Astrocyte (in vitro differentiated cells and primary cell): ENCODE measurements around the gene GET4. TPM values are rescaled to one million over a fixed set of nuclear protein-coding genes. Genes with fewer than 3 reads are reported as not detected.

Source experiments
- DNase-seq: peaks from one replicate; pipeline ENCODE4 v3.0.0-alpha.2; 2010; ENCODE audit warnings: low read depth
- FAIRE-seq: peaks from 2 replicates; lab custom pipeline; 2011; peaks lifted over from hg19 to GRCh38; lab: Jason Lieb, UNC
- H2AFZ ChIP-seq: 2 replicates; pipeline ENCODE4 v1.6.0; 2012; ENCODE audit warnings: low read depth, low read length, inconsistent platforms
- H3K27ac ChIP-seq: 2 replicates; pipeline ENCODE4 v1.5.1; 2011; ENCODE audit warnings: low read depth, low read length, inconsistent platforms
- H3K27me3 ChIP-seq: 2 replicates; pipeline ENCODE4 v1.6.0; 2011; ENCODE audit warnings: low read length, inconsistent platforms; ENCODE audit not compliant: insufficient read depth
- H3K36me3 ChIP-seq: 2 replicates; pipeline ENCODE4 v1.5.1; 2011; ENCODE audit warnings: low read length, inconsistent platforms; ENCODE audit not compliant: insufficient read depth
- H3K4me1 ChIP-seq: 2 replicates; pipeline ENCODE4 v1.5.1; 2011; ENCODE audit warnings: low read length, inconsistent platforms; ENCODE audit not compliant: insufficient read depth
- H3K4me2 ChIP-seq: 2 replicates; pipeline ENCODE4 v1.6.0; 2012; ENCODE audit warnings: low read length, inconsistent platforms
- H3K4me3 ChIP-seq: 2 replicates; pipeline ENCODE4 v1.5.1; 2011; ENCODE audit warnings: low read depth, mild to moderate bottlenecking, low read length, inconsistent platforms; ENCODE audit not compliant: insufficient read depth
- H3K79me2 ChIP-seq: 2 replicates; pipeline ENCODE4 v1.6.0; 2012; ENCODE audit warnings: mild to moderate bottlenecking, low read length, inconsistent platforms; ENCODE audit not compliant: insufficient read depth
- H3K9ac ChIP-seq: 2 replicates; pipeline ENCODE4 v1.6.0; 2012; ENCODE audit warnings: mild to moderate bottlenecking, low read length, inconsistent platforms
- H3K9me3 ChIP-seq: 2 replicates; pipeline ENCODE4 v1.5.1; 2012; ENCODE audit warnings: low read depth, mild to moderate bottlenecking, low read length, inconsistent platforms; ENCODE audit not compliant: insufficient read depth
- H4K20me1 ChIP-seq: 2 replicates; pipeline ENCODE4 v1.6.0; 2012; ENCODE audit warnings: low read length, inconsistent platforms; ENCODE audit not compliant: insufficient read depth
- H3K27ac Mint-ChIP-seq: one replicate; pipeline ENCODE4 v1.8.0; 2021; ENCODE audit warnings: mild to moderate bottlenecking, mixed read lengths; ENCODE audit not compliant: unreplicated experiment
- H3K27me3 Mint-ChIP-seq: one replicate; pipeline ENCODE4 v1.8.0; 2021; ENCODE audit warnings: low read depth, mixed read lengths; ENCODE audit not compliant: unreplicated experiment
- H3K36me3 Mint-ChIP-seq: one replicate; pipeline ENCODE4 v1.8.0; 2021; ENCODE audit warnings: low read depth, mixed read lengths; ENCODE audit not compliant: unreplicated experiment
- H3K4me1 Mint-ChIP-seq: one replicate; pipeline ENCODE4 v1.8.0; 2021; ENCODE audit warnings: low read depth, mixed read lengths; ENCODE audit not compliant: unreplicated experiment
- H3K4me3 Mint-ChIP-seq: one replicate; pipeline ENCODE4 v1.8.0; 2021; ENCODE audit warnings: mild to moderate bottlenecking, moderate library complexity, mixed read lengths; ENCODE audit not compliant: unreplicated experiment
- H3K9me3 Mint-ChIP-seq: one replicate; pipeline ENCODE4 v1.8.0; 2021; ENCODE audit warnings: mild to moderate bottlenecking, mixed read lengths; ENCODE audit not compliant: unreplicated experiment
- EZH2 ChIP-seq: IDR thresholded peaks from 2 replicates; pipeline ENCODE4 v1.6.1; 2012; ENCODE audit warnings: mild to moderate bottlenecking, low read length, inconsistent platforms; ENCODE audit not compliant: insufficient read depth
- total RNA-seq: library from RNA; stranded (reverse); gene quantifications from 2 replicates; pipeline ENCODE4 v1.2.1, GENCODE V29; 2021
- TF ChIP-seq, protein P1 (sequence below): IDR thresholded peaks from 2 replicates; pipeline ENCODE4 v1.5.1; 2011; ENCODE audit warnings: low read depth, mild to moderate bottlenecking, inconsistent platforms, low read length, moderate library complexity; ENCODE audit not compliant: insufficient read depth

GET4 gene
- total RNA-seq, 1 donor from 2014 or later = 43.0 TPM

DNA sequence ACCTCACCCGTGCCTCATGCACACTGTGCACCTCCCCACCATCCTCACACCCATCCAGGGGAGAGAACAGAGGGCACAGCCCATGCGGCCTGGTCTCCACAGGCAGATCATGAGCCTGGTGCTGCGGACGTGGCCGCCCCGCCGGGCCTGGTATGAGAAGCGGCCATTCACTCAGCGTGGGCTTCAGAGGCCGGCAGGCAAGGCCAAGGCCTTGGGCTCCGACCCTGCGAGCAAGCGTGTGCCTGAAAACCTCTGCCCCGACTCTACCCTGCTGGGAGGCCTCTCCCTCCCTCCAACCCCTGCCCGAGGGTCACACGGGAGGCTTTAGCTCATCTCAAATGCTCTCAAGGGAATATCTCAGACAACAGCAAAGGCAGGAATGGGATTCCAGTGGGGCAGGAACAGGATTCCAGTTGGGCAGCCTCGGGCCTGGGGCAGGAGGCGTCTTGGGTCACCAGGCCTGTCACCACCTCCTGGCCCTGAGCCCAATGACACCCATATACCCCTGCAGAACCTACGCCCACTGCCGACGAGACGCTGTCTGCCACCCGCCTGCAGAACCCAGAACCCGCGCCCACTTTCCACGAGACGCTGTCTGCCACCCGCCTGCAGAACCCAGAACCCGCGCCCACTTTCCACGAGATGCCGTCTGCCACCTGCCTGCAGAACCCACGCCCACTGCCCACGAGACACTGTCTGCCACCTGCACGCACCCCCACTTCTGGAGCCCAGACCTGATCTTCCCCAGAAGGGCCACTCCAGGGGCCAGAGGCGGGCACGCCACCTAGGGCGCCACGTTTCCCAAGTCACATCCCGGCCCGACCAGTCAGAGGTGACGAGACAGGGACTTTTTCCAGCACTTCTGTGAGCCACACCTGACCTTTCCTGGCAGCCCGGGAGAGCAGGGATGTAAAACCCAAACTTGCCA, 39.2 kb downstream of the GET4 start:
- no peaks in the 10 kb centered on the region for H3K36me3 Mint-ChIP-seq
- Histone ChIP-seq H4K20me1 (no peaks in the 10 kb centered on the region), H3K4me3 (no peak overlapping the region), H3K27me3 (peaks cover 4% of the 10 kb centered on the region), H3K9ac (no peak overlapping the region), H2AFZ (no peak overlapping the region), H3K4me1 (peaks cover 3% of the 10 kb centered on the region), H3K9me3 (no peaks in the 10 kb centered on the region), H3K36me3 (no peaks in the 10 kb centered on the region), H3K79me2 (no peaks in the 10 kb centered on the region), H3K27ac (no peak overlapping the region), H3K4me2 (no peak overlapping the region)
- H3K27me3 Mint-ChIP-seq = peaks cover 18% of the 10 kb centered on the region
- no peak for TF ChIP-seq EZH2
- TF ChIP-seq, protein P1, sequence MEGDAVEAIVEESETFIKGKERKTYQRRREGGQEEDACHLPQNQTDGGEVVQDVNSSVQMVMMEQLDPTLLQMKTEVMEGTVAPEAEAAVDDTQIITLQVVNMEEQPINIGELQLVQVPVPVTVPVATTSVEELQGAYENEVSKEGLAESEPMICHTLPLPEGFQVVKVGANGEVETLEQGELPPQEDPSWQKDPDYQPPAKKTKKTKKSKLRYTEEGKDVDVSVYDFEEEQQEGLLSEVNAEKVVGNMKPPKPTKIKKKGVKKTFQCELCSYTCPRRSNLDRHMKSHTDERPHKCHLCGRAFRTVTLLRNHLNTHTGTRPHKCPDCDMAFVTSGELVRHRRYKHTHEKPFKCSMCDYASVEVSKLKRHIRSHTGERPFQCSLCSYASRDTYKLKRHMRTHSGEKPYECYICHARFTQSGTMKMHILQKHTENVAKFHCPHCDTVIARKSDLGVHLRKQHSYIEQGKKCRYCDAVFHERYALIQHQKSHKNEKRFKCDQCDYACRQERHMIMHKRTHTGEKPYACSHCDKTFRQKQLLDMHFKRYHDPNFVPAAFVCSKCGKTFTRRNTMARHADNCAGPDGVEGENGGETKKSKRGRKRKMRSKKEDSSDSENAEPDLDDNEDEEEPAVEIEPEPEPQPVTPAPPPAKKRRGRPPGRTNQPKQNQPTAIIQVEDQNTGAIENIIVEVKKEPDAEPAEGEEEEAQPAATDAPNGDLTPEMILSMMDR = no peak
- FAIRE-seq (no peak), DNase-seq (no peak)
- H3K9me3 Mint-ChIP-seq = peaks cover 1% of the 10 kb centered on the region
- no peak overlapping the region for H3K4me3 Mint-ChIP-seq
- no peak overlapping the region for H3K27ac Mint-ChIP-seq
- peaks cover 7% of the 10 kb centered on the region for H3K4me1 Mint-ChIP-seq

DNA sequence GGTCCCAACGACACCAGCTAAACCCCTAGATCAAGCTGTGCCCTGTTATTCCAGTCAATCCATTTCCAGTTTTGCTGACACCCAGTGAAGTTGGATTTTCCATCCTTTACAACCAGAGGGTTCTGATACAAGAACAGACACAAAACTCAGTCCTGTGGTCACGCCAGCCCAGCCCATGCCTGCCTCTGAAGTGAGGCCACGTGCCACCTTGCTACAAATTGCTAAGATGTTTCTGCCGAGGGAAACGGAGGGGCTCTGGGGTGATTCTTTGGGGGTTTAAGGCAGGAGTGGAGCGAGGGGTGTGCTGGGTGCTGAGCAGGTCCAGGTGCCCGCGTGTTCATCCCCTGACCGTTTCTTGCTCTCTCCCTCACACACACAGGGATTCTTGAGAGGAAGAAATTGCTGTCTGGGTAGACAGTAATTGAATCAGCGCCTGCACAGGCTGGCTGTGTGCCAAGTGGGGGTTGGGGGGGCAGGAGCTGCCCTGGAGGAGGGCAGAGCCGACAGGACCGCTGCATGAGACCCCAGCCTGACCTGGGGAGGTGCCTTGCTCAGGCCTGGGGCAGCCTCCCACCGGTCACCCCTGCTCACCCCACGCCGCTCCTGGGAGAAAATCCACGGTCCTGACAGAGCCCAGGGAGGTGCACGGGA, 40.1 kb downstream of the GET4 start:
- Histone ChIP-seq H3K9me3 (no peaks in the 10 kb centered on the region), H3K9ac (no peak overlapping the region), H3K27me3 (peaks cover 4% of the 10 kb centered on the region), H2AFZ (no peak overlapping the region), H3K36me3 (no peaks in the 10 kb centered on the region), H3K4me2 (no peak overlapping the region), H4K20me1 (no peaks in the 10 kb centered on the region), H3K27ac (no peak overlapping the region), H3K79me2 (no peaks in the 10 kb centered on the region), H3K4me1 (peaks cover 3% of the 10 kb centered on the region), H3K4me3 (no peak overlapping the region)
- H3K9me3 Mint-ChIP-seq = peaks cover 1% of the 10 kb centered on the region
- FAIRE-seq (no peak), DNase-seq (no peak)
- no peak overlapping the region for H3K27ac Mint-ChIP-seq
- TF ChIP-seq, protein P1 = no peak
- no peak for TF ChIP-seq EZH2
- no peaks in the 10 kb centered on the region for H3K36me3 Mint-ChIP-seq
- peaks cover 18% of the 10 kb centered on the region for H3K27me3 Mint-ChIP-seq
- no peak overlapping the region for H3K4me3 Mint-ChIP-seq
- H3K4me1 Mint-ChIP-seq = peaks cover 10% of the 10 kb centered on the region
